Uterus (tissue), 4 donors: Measurements from ENCODE around the gene PLA2G4B. TPM values are rescaled to one million over a fixed set of nuclear protein-coding genes. Genes with fewer than 3 reads are reported as not detected.
"Not testable (repeated sequence)": the region's sequence is repeated elsewhere in the genome, so short reads cannot be mapped to it uniquely, and the experiment has no call there.

Source experiments
- DNase-seq, 2 donors: peaks; one replicate each; pipeline ENCODE4 v3.0.0-alpha.2; 2019 to 2020
- H3K27ac ChIP-seq, 2 donors: fragments of 200-600 bp; sonication (generic); 1 replicate in 1 of 2; 2 replicates in 1 of 2; pipeline ENCODE4 v1.5.1; 2016 to 2018
- H3K27me3 ChIP-seq, 2 donors: fragments of 200-600 bp; sonication (generic); one replicate each; pipeline ENCODE4 v1.5.1; 2018 to 2019; ENCODE audit warnings: control low read depth in 1 of 2
- H3K36me3 ChIP-seq, 2 donors: fragments of 200-600 bp; sonication (generic); one replicate each; pipeline ENCODE4 v1.5.1; 2019; ENCODE audit warnings: control low read depth in 1 of 2
- H3K4me1 ChIP-seq, 2 donors: fragments of 200-600 bp; sonication (generic); one replicate each; pipeline ENCODE4 v1.5.1; 2018 to 2019; ENCODE audit warnings: control low read depth in 1 of 2
- H3K4me3 ChIP-seq, 2 donors: fragments of 200-600 bp; sonication (generic); 1 replicate in 1 of 2; 2 replicates in 1 of 2; pipeline ENCODE4 v1.5.1; 2018 to 2019; ENCODE audit warnings: mild to moderate bottlenecking in 1 of 2
- H3K9me3 ChIP-seq, 2 donors: fragments of 200-600 bp; sonication (generic); one replicate each; pipeline ENCODE4 v1.5.1; 2019; ENCODE audit warnings: control low read depth in 1 of 2
- CTCF ChIP-seq, 4 experiments: fragments of 200-600 bp in 2 of 4; fragments of 450-650 bp in 2 of 4; sonication (generic) in 2 of 4; IDR thresholded peaks; one replicate each; pipeline ENCODE4 v1.5.1; 2016 to 2019; ENCODE audit warnings: antibody characterized with exemption in 4 of 4, mild to moderate bottlenecking in 2 of 4, moderate library complexity in 1 of 4
- POLR2A ChIP-seq, 2 donors: fragments of 450-650 bp; IDR thresholded peaks; one replicate each; pipeline ENCODE4 v1.6.1; 2016; ENCODE audit warnings: antibody characterized with exemption in 2 of 2, mild to moderate bottlenecking in 1 of 2, moderate library complexity in 1 of 2
- intact Hi-C: fragments of 100-400 bp; cut with DNase I; formaldehyde crosslinking; loops from one replicate; pipeline ENCODE4 v1.15.1; 2023; ENCODE audit warnings: low total_unique reads
- total RNA-seq, 4 donors: library from RNA; depleted of rRNA in 3 of 4; stranded (reverse); fragments of >200 nt in 3 of 4; gene quantifications; one replicate each; pipeline versions ENCODE4 v1.1.0 to v1.2.4, GENCODE V29; 2014 to 2023
- donor health status: DM: yes; HTN: yes; CAD: no.

PLA2G4B gene
- total RNA-seq, 4 donors from 2014 or later, result 3.5 to 91.2 (median 7.1) TPM

- intact Hi-C loops, result no loop called here
- TF ChIP-seq POLR2A (IDR thresholded peaks at IDR 0.05) (no peak), CTCF (IDR thresholded peaks at IDR 0.05) (no peak)
- Histone ChIP-seq H3K9me3 (no peaks in the 10 kb centered on the region), H3K27me3 (no peaks in the 10 kb centered on the region), H3K36me3 (no peaks in the 10 kb centered on the region), H3K27ac (no peak overlapping the region), H3K4me3 (no peak overlapping the region), H3K4me1 (peaks cover 0 to 16% of the 10 kb centered on the region in 2 donors)
- peak in 1 of 2 donors; percentile 40 for DNase-seq
These were observed 8.5 kb upstream of the PLA2G4B start for GRCh38 chr15:41829959-41830646.

GRCh38 chr15:41831291-41831690, 7.4 kb upstream of the PLA2G4B start:
- H3K9me3 ChIP-seq, H3K4me3 ChIP-seq, DNase-seq, H3K27me3 ChIP-seq, H3K27ac ChIP-seq, H3K36me3 ChIP-seq, intact Hi-C loops: not testable (repeated sequence)
- peaks cover 0 to 16% of the 10 kb centered on the region in 2 donors for H3K4me1 ChIP-seq

- DNase-seq, result no peak
- Histone ChIP-seq H3K9me3 (no peaks in the 10 kb centered on the region), H3K27me3 (no peaks in the 10 kb centered on the region), H3K27ac (no peak overlapping the region), H3K4me1 (peaks cover 0 to 14% of the 10 kb centered on the region in 2 donors), H3K36me3 (no peaks in the 10 kb centered on the region), H3K4me3 (no peak overlapping the region)
- no peak for TF ChIP-seq POLR2A (IDR thresholded peaks at IDR 0.05)
- TF ChIP-seq CTCF (IDR thresholded peaks at IDR 0.05), result no peak
- intact Hi-C loops, result no loop called here
These were observed 6.4 kb upstream of the PLA2G4B start for GRCh38 chr15:41832208-41832607.

- H3K4me1 ChIP-seq, result peaks cover 0 to 10% of the 10 kb centered on the region in 2 donors
- no peak overlapping the region for H3K27ac ChIP-seq
- no peak overlapping the region for H3K4me3 ChIP-seq
- TF ChIP-seq CTCF (IDR thresholded peaks at IDR 0.05) (no peak), POLR2A (IDR thresholded peaks at IDR 0.05) (no peak)
- H3K27me3 ChIP-seq, result no peaks in the 10 kb centered on the region
- DNase-seq, result no peak
- H3K36me3 ChIP-seq, result no peaks in the 10 kb centered on the region
- intact Hi-C loops, result no loop called here
- no peaks in the 10 kb centered on the region for H3K9me3 ChIP-seq
These were observed 5.8 kb upstream of the PLA2G4B start for GRCh38 chr15:41832875-41833274.

GRCh38 chr15:41834096-41834495, 4.6 kb upstream of the PLA2G4B start:
- H3K4me1 ChIP-seq, result peaks cover 0 to 6% of the 10 kb centered on the region in 2 donors
- no peaks in the 10 kb centered on the region for H3K9me3 ChIP-seq
- H3K4me3 ChIP-seq, result no peak overlapping the region
- no peak for TF ChIP-seq POLR2A (IDR thresholded peaks at IDR 0.05)
- TF ChIP-seq CTCF (IDR thresholded peaks at IDR 0.05), result no peak
- H3K27ac ChIP-seq, result no peak overlapping the region
- H3K27me3 ChIP-seq, result no peaks in the 10 kb centered on the region
- no peak for DNase-seq
- no peaks in the 10 kb centered on the region for H3K36me3 ChIP-seq
- intact Hi-C loops, result no loop called here
